Eye (tissue), 1 donor: Measurements from ENCODE around the gene ABCA5.
"Not testable (repeated sequence)": the region's sequence is repeated elsewhere in the genome, so short reads cannot be mapped to it uniquely, and the experiment has no call there.

Experiments
- DNase-seq: peaks from one replicate; pipeline ENCODE4 v3.0.0-alpha.2; 2015

The ABCA5 gene

GRCh38 chr17:69325518-69326376, 1.2 kb downstream of the ABCA5 start:
- DNase-seq, result peak; percentile 9

GRCh38 chr17:69323806-69324205, 3.1 kb downstream of the ABCA5 start:
- DNase-seq, result no peak

GRCh38 chr17:69320908-69321238, 6.1 kb downstream of the ABCA5 start:
- no peak for DNase-seq

GRCh38 chr17:69320210-69320907, 6.6 kb downstream of the ABCA5 start:
- no peak for DNase-seq

- no peak for DNase-seq
Measured at GRCh38 chr17:69317625-69318024, 9.3 kb downstream of the ABCA5 start.

- DNase-seq, result no peak
Measured at GRCh38 chr17:69314246-69315065, 12.5 kb downstream of the ABCA5 start.

GRCh38 chr17:69305177-69305576, 21.8 kb downstream of the ABCA5 start:
- no peak for DNase-seq

GRCh38 chr17:69302682-69303081, 24.3 kb downstream of the ABCA5 start:
- DNase-seq, result no peak

GRCh38 chr17:69300222-69300621, 26.7 kb downstream of the ABCA5 start:
- DNase-seq, result no peak

GRCh38 chr17:69298120-69298722, 28.7 kb downstream of the ABCA5 start:
- not testable (repeated sequence) for DNase-seq

GRCh38 chr17:69287168-69287567, 39.8 kb downstream of the ABCA5 start:
- no peak for DNase-seq

GRCh38 chr17:69286257-69286656, 40.7 kb downstream of the ABCA5 start:
- no peak for DNase-seq

- DNase-seq, result no peak
Measured at GRCh38 chr17:69284646-69285045, 42.3 kb downstream of the ABCA5 start.

- DNase-seq, result no peak
Measured at GRCh38 chr17:69282002-69282401, 44.9 kb downstream of the ABCA5 start.

- not testable (repeated sequence) for DNase-seq
Measured at GRCh38 chr17:69276279-69276678, 50.7 kb downstream of the ABCA5 start.

GRCh38 chr17:69275751-69276150, 51.2 kb downstream of the ABCA5 start:
- no peak for DNase-seq

- DNase-seq, result no peak
Measured at GRCh38 chr17:69271023-69271422, 55.9 kb downstream of the ABCA5 start.

- peak; percentile 16 for DNase-seq
Measured at GRCh38 chr17:69269131-69269998, 57.6 kb downstream of the ABCA5 start.

GRCh38 chr17:69268543-69269014, 58.4 kb downstream of the ABCA5 start:
- DNase-seq, result no peak

- no peak for DNase-seq
Measured at GRCh38 chr17:69267219-69267618, 59.7 kb downstream of the ABCA5 start.

- DNase-seq, result no peak
Measured at GRCh38 chr17:69265873-69266272, 61.1 kb downstream of the ABCA5 start.

GRCh38 chr17:69254187-69254586, 72.7 kb downstream of the ABCA5 start:
- DNase-seq, result no peak
